ENCODE measurements around the gene LOC101059915.
"Not testable (repeated sequence)": the region's sequence is repeated elsewhere in the genome, so short reads cannot be mapped to it uniquely, and the experiment has no call there.

LOC101059915 gene

DNA sequence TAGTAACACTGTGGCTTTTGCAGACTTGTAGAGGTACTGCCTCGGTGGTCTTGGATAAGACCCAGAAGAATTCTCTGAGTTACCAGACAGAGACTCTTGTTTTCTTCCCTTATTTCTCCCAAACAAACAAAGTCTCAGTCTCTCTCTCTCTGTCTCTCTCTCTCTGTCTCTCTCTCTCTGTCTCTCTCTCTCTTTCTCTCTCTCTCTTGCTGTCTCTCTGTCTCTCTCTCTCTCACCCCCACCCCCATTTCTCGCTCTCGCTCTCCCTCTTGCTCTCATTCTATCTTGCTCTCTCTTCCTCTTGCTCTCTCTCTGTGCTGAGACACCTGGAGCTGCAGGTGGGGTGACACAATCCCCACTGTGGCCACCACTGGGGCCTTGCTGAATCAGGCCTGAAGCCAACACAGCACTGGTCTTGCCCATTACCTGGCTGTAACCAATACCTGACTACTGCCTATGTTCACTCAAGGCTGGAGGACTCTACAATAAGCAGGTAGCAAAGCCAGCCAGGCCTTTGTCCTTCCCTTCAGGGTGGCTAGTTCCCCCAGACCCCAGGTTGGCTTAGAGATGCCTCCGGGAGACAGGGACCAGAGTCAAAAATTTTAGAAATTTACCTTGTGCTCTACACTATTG is 12.3 kb downstream of the LOC101059915 start:
- Histone ChIP-seq H3K79me2 (no peaks in the 10 kb centered on the region), H3K27me3 (ENCODE audit: control insufficient read depth, insufficient read depth, low read length) (no peaks in the 10 kb centered on the region), H2AFZ (no peak overlapping the region), H3K4me3 (ENCODE audit: low read depth, low read length) (no peak overlapping the region), H3K27ac (no peak overlapping the region), H3K9me3 (ENCODE audit: control insufficient read depth, low read length) (no peaks in the 10 kb centered on the region), H3K4me1 (no peaks in the 10 kb centered on the region), H3K36me3 (ENCODE audit: control insufficient read depth, insufficient read depth, low read length) (no peaks in the 10 kb centered on the region), H3K9ac (no peak overlapping the region), H3K4me2 (ENCODE audit: low read length) (no peak overlapping the region)
- TF ChIP-seq, protein P1, sequence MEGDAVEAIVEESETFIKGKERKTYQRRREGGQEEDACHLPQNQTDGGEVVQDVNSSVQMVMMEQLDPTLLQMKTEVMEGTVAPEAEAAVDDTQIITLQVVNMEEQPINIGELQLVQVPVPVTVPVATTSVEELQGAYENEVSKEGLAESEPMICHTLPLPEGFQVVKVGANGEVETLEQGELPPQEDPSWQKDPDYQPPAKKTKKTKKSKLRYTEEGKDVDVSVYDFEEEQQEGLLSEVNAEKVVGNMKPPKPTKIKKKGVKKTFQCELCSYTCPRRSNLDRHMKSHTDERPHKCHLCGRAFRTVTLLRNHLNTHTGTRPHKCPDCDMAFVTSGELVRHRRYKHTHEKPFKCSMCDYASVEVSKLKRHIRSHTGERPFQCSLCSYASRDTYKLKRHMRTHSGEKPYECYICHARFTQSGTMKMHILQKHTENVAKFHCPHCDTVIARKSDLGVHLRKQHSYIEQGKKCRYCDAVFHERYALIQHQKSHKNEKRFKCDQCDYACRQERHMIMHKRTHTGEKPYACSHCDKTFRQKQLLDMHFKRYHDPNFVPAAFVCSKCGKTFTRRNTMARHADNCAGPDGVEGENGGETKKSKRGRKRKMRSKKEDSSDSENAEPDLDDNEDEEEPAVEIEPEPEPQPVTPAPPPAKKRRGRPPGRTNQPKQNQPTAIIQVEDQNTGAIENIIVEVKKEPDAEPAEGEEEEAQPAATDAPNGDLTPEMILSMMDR (IDR thresholded peaks at IDR 0.05): no peak

DNA sequence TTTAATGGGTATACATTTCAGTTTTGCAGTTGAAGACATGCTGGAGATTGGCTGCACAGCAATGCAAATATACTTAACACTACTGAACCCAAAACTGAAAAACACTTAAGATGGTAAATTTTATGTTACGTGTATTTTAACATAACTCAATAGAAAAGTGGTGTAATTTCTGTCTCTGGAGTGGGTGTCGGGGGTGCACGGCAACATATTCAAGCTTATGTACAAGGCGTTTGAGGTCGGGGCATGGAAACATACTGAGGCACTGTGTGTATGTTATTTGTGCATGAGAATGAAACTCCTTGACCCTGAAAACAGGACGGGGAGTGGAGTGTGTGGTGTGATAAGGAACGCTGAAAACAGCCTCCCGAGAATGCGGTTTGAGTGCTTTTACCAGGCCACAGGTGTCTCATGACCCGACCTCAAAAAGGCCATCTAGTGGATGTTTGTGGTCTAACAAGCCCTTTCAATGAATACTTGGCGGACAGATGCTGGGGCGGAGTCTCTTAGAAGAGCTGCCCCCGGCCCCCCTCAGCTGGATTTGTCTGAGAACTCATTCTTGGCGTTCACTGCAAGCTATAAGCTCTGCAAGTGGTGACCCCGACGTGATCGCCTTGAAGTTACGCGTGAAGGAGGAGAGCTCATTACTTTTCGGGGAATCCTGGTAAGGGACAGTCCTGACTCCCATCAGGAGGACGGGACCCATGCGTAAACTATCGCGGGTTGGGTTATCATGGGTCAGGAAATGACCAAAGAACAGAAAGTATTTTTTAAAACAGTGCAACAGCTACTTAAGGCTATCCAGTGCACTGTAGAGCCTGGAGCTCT is 29.5 kb downstream of the LOC101059915 start:
- not testable (repeated sequence) for H3K4me1 ChIP-seq; H3K4me2 ChIP-seq (ENCODE audit: low read length); H3K36me3 ChIP-seq (ENCODE audit: control insufficient read depth, insufficient read depth, low read length); H3K79me2 ChIP-seq; H3K27ac ChIP-seq; H3K9ac ChIP-seq; H2AFZ ChIP-seq; H3K4me3 ChIP-seq (ENCODE audit: low read depth, low read length); H3K9me3 ChIP-seq (ENCODE audit: control insufficient read depth, low read length); H3K27me3 ChIP-seq (ENCODE audit: control insufficient read depth, insufficient read depth, low read length)

DNA sequence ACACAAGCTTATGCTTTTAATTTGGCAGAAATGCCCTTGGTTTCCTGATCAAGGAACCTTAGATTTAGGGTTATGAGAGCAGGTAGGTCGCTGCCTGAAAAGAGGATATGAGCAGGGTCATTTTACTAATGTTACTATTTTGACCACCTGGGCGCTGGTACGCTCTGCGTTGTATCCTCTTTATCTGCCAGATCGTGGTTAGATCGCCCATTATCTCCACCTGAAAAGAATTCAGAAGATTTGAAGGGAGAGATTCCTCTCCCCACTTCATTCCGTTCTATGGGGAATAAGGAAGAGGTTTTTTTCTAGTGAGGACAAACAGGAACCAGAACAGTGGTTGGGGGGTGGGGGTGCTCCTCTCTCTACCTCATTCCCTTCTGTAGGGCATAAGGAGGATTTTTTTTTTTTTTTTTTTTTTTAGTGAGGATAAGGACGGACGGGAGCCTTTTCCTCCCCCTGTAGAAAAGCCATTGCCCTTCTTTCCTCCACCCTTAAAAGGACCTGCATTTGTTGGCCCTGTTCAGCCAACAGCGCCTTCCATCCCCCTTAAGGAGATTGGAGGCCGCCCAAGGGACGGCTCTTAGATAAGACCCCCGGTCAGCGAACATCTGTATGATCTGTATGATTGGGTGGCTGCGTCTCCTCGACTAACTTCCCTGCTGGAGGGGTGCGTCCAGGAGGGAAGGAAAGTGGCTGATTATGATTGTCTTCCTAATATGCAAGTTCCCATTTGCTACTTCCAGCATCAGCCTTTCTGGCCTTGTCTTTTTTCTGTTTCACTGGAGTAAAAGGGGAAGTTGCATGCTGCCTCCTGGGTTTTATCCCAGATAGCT is 30.3 kb downstream of the LOC101059915 start:
- not testable (repeated sequence) for H3K79me2 ChIP-seq; H3K9ac ChIP-seq; H3K36me3 ChIP-seq (ENCODE audit: control insufficient read depth, insufficient read depth, low read length); H3K4me3 ChIP-seq (ENCODE audit: low read depth, low read length); H3K9me3 ChIP-seq (ENCODE audit: control insufficient read depth, low read length); H3K27me3 ChIP-seq (ENCODE audit: control insufficient read depth, insufficient read depth, low read length); H2AFZ ChIP-seq; H3K27ac ChIP-seq; H3K4me2 ChIP-seq (ENCODE audit: low read length); H3K4me1 ChIP-seq

DNA sequence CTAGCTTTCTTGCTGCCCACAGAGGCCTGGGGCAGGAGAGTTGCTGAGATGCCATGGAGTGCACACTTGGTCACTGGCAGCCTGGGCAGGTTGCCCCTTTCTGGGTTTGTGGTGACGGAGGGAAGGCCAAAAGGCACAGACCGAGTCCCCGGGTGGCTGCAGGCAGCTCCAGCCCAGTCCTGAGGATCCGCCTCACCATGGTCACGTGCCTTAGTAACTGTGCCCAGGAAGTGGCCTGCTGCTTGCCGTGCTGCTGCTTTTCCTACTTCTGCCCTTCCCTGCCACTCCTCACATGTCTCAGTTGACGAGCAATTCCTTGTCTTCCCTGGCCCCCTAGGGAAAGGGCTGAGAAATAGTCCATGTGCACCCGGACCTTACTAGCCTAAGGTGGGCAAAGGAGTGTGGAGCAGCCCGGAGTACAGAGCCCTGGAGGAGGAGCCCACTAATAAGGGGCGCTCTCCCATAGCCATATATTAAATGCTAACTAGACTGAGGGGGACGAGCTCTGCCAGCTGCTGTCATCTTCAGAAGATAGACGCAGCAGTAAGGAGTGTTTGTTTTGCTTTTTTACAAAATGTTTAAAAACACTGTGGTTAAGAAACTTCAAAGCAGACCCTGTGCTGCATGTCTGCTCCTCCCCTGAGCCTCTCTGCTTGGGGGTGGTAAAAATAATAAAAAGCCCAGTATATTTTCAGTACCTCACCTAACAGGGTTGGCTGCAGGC is 31.1 kb downstream of the LOC101059915 start:
- not testable (repeated sequence) for H3K36me3 ChIP-seq (ENCODE audit: control insufficient read depth, insufficient read depth, low read length); H2AFZ ChIP-seq; H3K79me2 ChIP-seq; H3K4me2 ChIP-seq (ENCODE audit: low read length); H3K27me3 ChIP-seq (ENCODE audit: control insufficient read depth, insufficient read depth, low read length); H3K9me3 ChIP-seq (ENCODE audit: control insufficient read depth, low read length); H3K27ac ChIP-seq; H3K4me3 ChIP-seq (ENCODE audit: low read depth, low read length); H3K4me1 ChIP-seq; H3K9ac ChIP-seq

DNA sequence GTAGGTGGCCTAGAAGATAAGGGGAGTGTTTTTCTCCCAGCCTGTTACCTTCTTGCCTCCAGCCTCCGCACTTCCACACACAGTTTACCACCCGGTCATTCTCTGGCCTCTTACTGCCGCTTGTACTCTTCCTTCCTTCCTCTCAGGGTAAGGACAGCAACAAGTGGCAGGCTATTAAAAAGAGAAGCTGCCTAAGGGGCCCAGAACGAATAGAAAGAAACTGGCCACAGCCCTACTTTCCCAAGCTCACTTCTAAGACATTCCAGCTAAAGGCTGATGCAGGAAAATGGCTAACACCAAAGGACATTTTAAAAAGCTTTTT is 31.6 kb downstream of the LOC101059915 start:
- not testable (repeated sequence) for H3K9ac ChIP-seq; H3K36me3 ChIP-seq (ENCODE audit: control insufficient read depth, insufficient read depth, low read length); H3K4me2 ChIP-seq (ENCODE audit: low read length); H3K79me2 ChIP-seq; H3K27me3 ChIP-seq (ENCODE audit: control insufficient read depth, insufficient read depth, low read length); H3K27ac ChIP-seq; H3K4me1 ChIP-seq; H2AFZ ChIP-seq; H3K9me3 ChIP-seq (ENCODE audit: control insufficient read depth, low read length); H3K4me3 ChIP-seq (ENCODE audit: low read depth, low read length)

DNA sequence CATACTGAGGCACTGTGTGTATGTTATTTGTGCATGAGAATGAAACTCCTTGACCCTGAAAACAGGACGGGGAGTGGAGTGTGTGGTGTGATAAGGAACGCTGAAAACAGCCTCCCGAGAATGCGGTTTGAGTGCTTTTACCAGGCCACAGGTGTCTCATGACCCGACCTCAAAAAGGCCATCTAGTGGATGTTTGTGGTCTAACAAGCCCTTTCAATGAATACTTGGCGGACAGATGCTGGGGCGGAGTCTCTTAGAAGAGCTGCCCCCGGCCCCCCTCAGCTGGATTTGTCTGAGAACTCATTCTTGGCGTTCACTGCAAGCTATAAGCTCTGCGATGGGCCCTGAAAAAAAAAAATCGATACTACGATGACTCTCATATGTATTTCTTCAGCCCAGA is 35.5 kb downstream of the LOC101059915 start:
- H3K4me3 ChIP-seq (ENCODE audit: low read depth, low read length); H3K79me2 ChIP-seq; H2AFZ ChIP-seq; H3K9me3 ChIP-seq (ENCODE audit: control insufficient read depth, low read length); H3K9ac ChIP-seq; H3K4me2 ChIP-seq (ENCODE audit: low read length); H3K4me1 ChIP-seq; H3K27me3 ChIP-seq (ENCODE audit: control insufficient read depth, insufficient read depth, low read length); H3K27ac ChIP-seq; H3K36me3 ChIP-seq (ENCODE audit: control insufficient read depth, insufficient read depth, low read length): not testable (repeated sequence)

DNA sequence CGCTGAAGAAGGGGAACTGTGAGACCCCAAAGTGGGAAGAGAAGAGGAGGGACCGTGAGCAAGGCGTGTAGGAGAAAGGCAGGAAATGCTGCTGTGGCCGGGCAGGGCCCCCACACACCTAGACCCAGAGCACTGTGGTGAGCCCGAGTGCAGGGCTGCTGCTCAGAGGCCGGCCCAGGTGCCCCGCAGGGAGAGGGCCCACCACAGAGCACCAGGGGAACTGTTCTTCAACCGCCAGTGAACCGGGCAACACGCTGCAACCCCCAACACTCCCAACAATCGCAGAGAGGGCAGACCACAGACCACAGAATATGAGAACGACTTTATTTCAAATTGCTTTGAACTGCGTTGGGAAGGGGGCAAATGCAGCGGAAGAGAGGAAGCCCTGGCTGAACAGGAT is 46.7 kb downstream of the LOC101059915 start:
- not testable (repeated sequence) for H3K36me3 ChIP-seq (ENCODE audit: control insufficient read depth, insufficient read depth, low read length); H3K4me1 ChIP-seq; H3K9me3 ChIP-seq (ENCODE audit: control insufficient read depth, low read length); H3K27ac ChIP-seq; H3K79me2 ChIP-seq; H3K4me3 ChIP-seq (ENCODE audit: low read depth, low read length); H2AFZ ChIP-seq; H3K9ac ChIP-seq; H3K27me3 ChIP-seq (ENCODE audit: control insufficient read depth, insufficient read depth, low read length); H3K4me2 ChIP-seq (ENCODE audit: low read length)

DNA sequence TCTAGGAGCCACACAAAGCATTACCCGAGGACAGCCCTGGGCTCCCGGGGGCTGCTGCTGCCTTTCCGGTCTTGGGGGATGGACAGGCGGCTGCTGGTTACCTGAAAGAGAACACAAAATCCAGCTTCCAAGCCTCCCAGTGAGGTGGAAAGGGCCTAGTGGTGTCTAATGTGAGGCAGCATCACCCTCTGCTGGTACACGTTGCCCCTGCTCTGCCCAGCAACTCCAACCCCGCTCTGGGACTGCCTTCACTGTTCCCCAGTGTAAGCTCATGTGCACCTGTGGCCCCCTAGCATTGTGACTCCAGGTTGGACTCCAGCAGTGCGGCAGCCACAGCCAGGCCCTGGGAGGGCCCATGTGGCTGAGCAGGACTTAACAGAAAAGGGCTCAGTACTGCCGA is 48.2 kb downstream of the LOC101059915 start:
- H3K9ac ChIP-seq; H3K9me3 ChIP-seq (ENCODE audit: control insufficient read depth, low read length); H3K27me3 ChIP-seq (ENCODE audit: control insufficient read depth, insufficient read depth, low read length); H3K27ac ChIP-seq; H3K4me1 ChIP-seq; H3K4me2 ChIP-seq (ENCODE audit: low read length); H3K36me3 ChIP-seq (ENCODE audit: control insufficient read depth, insufficient read depth, low read length); H2AFZ ChIP-seq; H3K79me2 ChIP-seq; H3K4me3 ChIP-seq (ENCODE audit: low read depth, low read length): not testable (repeated sequence)

DNA sequence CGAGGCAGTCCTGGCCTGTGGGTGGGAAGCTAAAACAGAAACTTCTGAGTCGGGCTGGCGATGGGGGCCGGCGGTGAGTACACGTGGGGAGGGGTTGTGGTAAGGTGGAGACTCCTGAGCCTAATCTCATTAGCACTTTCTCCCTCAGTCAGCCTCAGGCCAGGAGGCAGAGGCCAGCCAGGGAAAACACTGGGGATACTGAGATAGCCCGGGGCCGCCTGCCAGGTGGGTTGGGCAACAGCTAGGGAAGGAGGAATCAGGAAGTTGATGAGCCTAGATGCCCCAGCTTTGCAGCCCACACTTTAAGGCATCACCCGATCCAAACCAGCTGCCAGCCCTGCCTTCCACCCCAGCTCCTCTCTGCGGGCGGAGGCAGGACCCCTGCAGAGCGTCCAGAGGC is 49.0 kb downstream of the LOC101059915 start:
- H3K36me3 ChIP-seq (ENCODE audit: control insufficient read depth, insufficient read depth, low read length); H3K4me2 ChIP-seq (ENCODE audit: low read length); H3K4me3 ChIP-seq (ENCODE audit: low read depth, low read length); H3K9me3 ChIP-seq (ENCODE audit: control insufficient read depth, low read length); H3K27ac ChIP-seq; H3K9ac ChIP-seq; H2AFZ ChIP-seq; H3K79me2 ChIP-seq; H3K4me1 ChIP-seq; H3K27me3 ChIP-seq (ENCODE audit: control insufficient read depth, insufficient read depth, low read length): not testable (repeated sequence)
